ENCODE data around the gene HP.
"Not testable (repeated sequence)": the region's sequence is repeated elsewhere in the genome, so short reads cannot be mapped to it uniquely, and the experiment has no call there.

The HP gene

GRCh38 chr16:72043539-72043938 is 10.8 kb upstream of the HP start:
- DNase-seq (ENCODE audit: low read depth in 2 of 2), result no peak

- no peak for DNase-seq (ENCODE audit: low read depth in 2 of 2)
These were observed 10.0 kb upstream of the HP start for GRCh38 chr16:72044296-72044695.

- DNase-seq (ENCODE audit: low read depth in 2 of 2), result no peak
These were observed 9.4 kb upstream of the HP start for GRCh38 chr16:72044825-72045359.

GRCh38 chr16:72049110-72049509 is 5.2 kb upstream of the HP start:
- DNase-seq (ENCODE audit: low read depth in 2 of 2), result no peak

GRCh38 chr16:72050769-72051464 is 3.4 kb upstream of the HP start:
- no peak for DNase-seq (ENCODE audit: low read depth in 2 of 2)

- no peak for DNase-seq (ENCODE audit: low read depth in 2 of 2)
These were observed 2.5 kb upstream of the HP start for GRCh38 chr16:72051818-72052217.

GRCh38 chr16:72055911-72056310 is 1.6 kb downstream of the HP start:
- DNase-seq (ENCODE audit: low read depth in 2 of 2), result no peak

- DNase-seq (ENCODE audit: low read depth in 2 of 2), result not testable (repeated sequence)
These were observed 3.0 kb downstream of the HP start for GRCh38 chr16:72057313-72057712.

GRCh38 chr16:72059060-72059459 is 4.8 kb downstream of the HP start:
- not testable (repeated sequence) for DNase-seq (ENCODE audit: low read depth in 2 of 2)

- no peak for DNase-seq (ENCODE audit: low read depth in 2 of 2)
These were observed 6.1 kb downstream of the HP start for GRCh38 chr16:72060405-72060804.

- no peak for DNase-seq (ENCODE audit: low read depth in 2 of 2)
These were observed 7.3 kb downstream of the HP start for GRCh38 chr16:72061564-72061963.

- no peak for DNase-seq (ENCODE audit: low read depth in 2 of 2)
These were observed 10.1 kb downstream of the HP start for GRCh38 chr16:72064361-72064894.

GRCh38 chr16:72066747-72067146 is 12.4 kb downstream of the HP start:
- DNase-seq (ENCODE audit: low read depth in 2 of 2), result no peak

- DNase-seq (ENCODE audit: low read depth in 2 of 2), result no peak
These were observed 14.6 kb downstream of the HP start for GRCh38 chr16:72068930-72069329.

- DNase-seq (ENCODE audit: low read depth in 2 of 2), result no peak
These were observed 18.4 kb downstream of the HP start for GRCh38 chr16:72072514-72073342.

GRCh38 chr16:72073560-72074230 is 19.4 kb downstream of the HP start:
- DNase-seq (ENCODE audit: low read depth in 2 of 2), result no peak

GRCh38 chr16:72075067-72075466 is 20.8 kb downstream of the HP start:
- DNase-seq (ENCODE audit: low read depth in 2 of 2), result not testable (repeated sequence)

GRCh38 chr16:72076991-72077706 is 22.8 kb downstream of the HP start:
- DNase-seq (ENCODE audit: low read depth in 2 of 2), result not testable (repeated sequence)

- no peak for DNase-seq (ENCODE audit: low read depth in 2 of 2)
These were observed 29.6 kb downstream of the HP start for GRCh38 chr16:72083778-72084404.

GRCh38 chr16:72084445-72084844 is 30.1 kb downstream of the HP start:
- no peak for DNase-seq (ENCODE audit: low read depth in 2 of 2)

GRCh38 chr16:72085002-72085401 is 30.7 kb downstream of the HP start:
- DNase-seq (ENCODE audit: low read depth in 2 of 2), result no peak

Data from stimulated activated CD4-positive, alpha-beta T cell treated with anti-CD3 and anti-CD28 coated beads, Interleukin-15, amount 100 ng/mL, for 48 hours (primary cell).